Hepatocyte (in vitro differentiated cells): ENCODE results near the gene PTPRT. TPM values are rescaled to one million over a fixed set of nuclear protein-coding genes. Genes with fewer than 3 reads are reported as not detected.

ENCODE experiments used
- DNase-seq: peaks from one replicate; pipeline ENCODE4 v3.0.0-alpha.2; 2016; ENCODE audit warnings: low spot score
- H2AFZ ChIP-seq: fragments of 200-600 bp; sonication (generic); 2 replicates; pipeline ENCODE4 v1.6.0; 2016; ENCODE audit warnings: antibody characterized with exemption, mild to moderate bottlenecking
- H3K27ac ChIP-seq: fragments of 200-600 bp; sonication (generic); 2 replicates; pipeline ENCODE4 v1.5.1; 2016; ENCODE audit warnings: mild to moderate bottlenecking
- H3K27me3 ChIP-seq: fragments of 200-600 bp; sonication (generic); 2 replicates; pipeline ENCODE4 v1.6.1; 2016
- H3K36me3 ChIP-seq: fragments of 200-600 bp; sonication (generic); replicated peaks from 2 replicates; pipeline ENCODE4 v1.5.1; 2016; ENCODE audit warnings: low read depth; ENCODE audit not compliant: insufficient read depth
- H3K4me1 ChIP-seq: fragments of 200-600 bp; sonication (generic); 2 replicates; pipeline ENCODE4 v1.5.1; 2016; ENCODE audit warnings: mild to moderate bottlenecking, moderate library complexity; ENCODE audit not compliant: insufficient read depth
- H3K4me2 ChIP-seq: fragments of 200-600 bp; sonication (generic); 2 replicates; pipeline ENCODE4 v1.6.0; 2016
- H3K4me3 ChIP-seq: fragments of 200-600 bp; sonication (generic); 2 replicates; pipeline ENCODE4 v1.5.1; 2016; ENCODE audit warnings: mild to moderate bottlenecking
- H3K79me2 ChIP-seq: fragments of 200-600 bp; sonication (generic); 2 replicates; pipeline ENCODE4 v1.6.0; 2017; ENCODE audit warnings: mild to moderate bottlenecking
- H3K9me2 ChIP-seq: fragments of 200-600 bp; sonication (generic); replicated peaks from 2 replicates; pipeline ENCODE4 v1.6.0; 2017; ENCODE audit warnings: mild to moderate bottlenecking; ENCODE audit not compliant: insufficient read depth
- H3K9me3 ChIP-seq: fragments of 200-600 bp; sonication (generic); 2 replicates; pipeline ENCODE4 v1.5.1; 2016; ENCODE audit warnings: low read depth, mild to moderate bottlenecking
- H4K20me1 ChIP-seq: fragments of 200-600 bp; sonication (generic); 2 replicates; pipeline ENCODE4 v1.6.0; 2016; ENCODE audit warnings: mild to moderate bottlenecking; ENCODE audit not compliant: insufficient read depth, poor library complexity, severe bottlenecking
- EZH2 ChIP-seq: fragments of 200-600 bp; sonication (generic); IDR thresholded peaks from 2 replicates; pipeline ENCODE4 v1.6.1; 2016; ENCODE audit warnings: antibody characterized with exemption, mild to moderate bottlenecking, borderline replicate concordance
- EZH2phosphoT487 ChIP-seq: fragments of 200-600 bp; sonication (generic); IDR thresholded peaks from one replicate; pipeline ENCODE4 v1.6.1; 2018; ENCODE audit warnings: antibody characterized with exemption, mild to moderate bottlenecking, low read depth, moderate library complexity; ENCODE audit not compliant: unreplicated experiment, severe bottlenecking
- WGBS: methylation state at CpG from one replicate; pipeline ENCODE4 v1.1.6; 2016; ENCODE audit warnings: low lambda C conversion rate; ENCODE audit errors: missing lambda C conversion rate; 5-methylcytosine and 5-hydroxymethylcytosine counted together
- polyA plus RNA-seq: library from polyadenylated mRNA; unstranded; fragments of >200 nt; fragmentation: Nextera tagmentation; extraction: Ambion mirVana; gene quantifications from 2 replicates; pipeline ENCODE4 v1.2.1, GENCODE V29; 2016
- total RNA-seq: library from RNA; depleted of rRNA; stranded (reverse); fragments of >200 nt; gene quantifications from 2 replicates; pipeline ENCODE4 v1.2.3, GENCODE V29; 2014
- TF ChIP-seq, protein P1 (sequence below): fragments of 200-600 bp; sonication (generic); IDR thresholded peaks from 2 replicates; pipeline ENCODE4 v1.5.1; 2016; ENCODE audit warnings: antibody characterized with exemption, mild to moderate bottlenecking; ENCODE audit not compliant: poor library complexity

The PTPRT gene
- total and polyA plus RNA-seq, 2 experiments from 2014 or later = 0.47 to 0.83 TPM

DNA sequence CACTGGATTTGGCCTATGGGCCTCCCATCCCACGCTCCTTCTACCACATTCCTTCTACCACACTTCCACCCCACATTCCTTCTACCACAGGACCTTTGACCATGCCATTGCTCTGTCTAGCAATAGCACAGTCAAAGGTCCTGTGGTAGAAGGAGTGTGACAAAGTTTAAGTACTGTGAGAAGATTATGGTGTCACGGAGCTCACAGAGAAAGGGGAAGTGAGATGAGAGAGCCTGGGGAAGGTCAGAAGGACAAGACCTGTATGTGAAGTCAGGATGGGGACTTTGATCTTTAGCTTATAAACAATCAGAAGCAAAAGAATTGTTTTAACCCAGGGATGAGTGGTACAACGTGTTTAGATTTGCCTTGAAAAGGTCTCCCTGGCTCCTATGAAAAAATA, 1003.4 kb downstream of the PTPRT start:
- no peak overlapping the region for H2AFZ ChIP-seq
- no peaks in the 10 kb centered on the region for H3K27me3 ChIP-seq
- H3K4me2 ChIP-seq = no peak overlapping the region
- TF ChIP-seq EZH2phosphoT487 = no peak
- H4K20me1 ChIP-seq = no peaks in the 10 kb centered on the region
- H3K4me3 ChIP-seq = no peak overlapping the region
- DNase-seq = no peak
- no peaks in the 10 kb centered on the region for H3K4me1 ChIP-seq
- 58% methylated on average over 3 of the region's 3 CpGs for WGBS
- no peaks in the 10 kb centered on the region for H3K36me3 ChIP-seq
- H3K79me2 ChIP-seq = no peaks in the 10 kb centered on the region
- H3K9me2 ChIP-seq = no peaks in the 10 kb centered on the region
- no peaks in the 10 kb centered on the region for H3K9me3 ChIP-seq
- no peak overlapping the region for H3K27ac ChIP-seq

DNA sequence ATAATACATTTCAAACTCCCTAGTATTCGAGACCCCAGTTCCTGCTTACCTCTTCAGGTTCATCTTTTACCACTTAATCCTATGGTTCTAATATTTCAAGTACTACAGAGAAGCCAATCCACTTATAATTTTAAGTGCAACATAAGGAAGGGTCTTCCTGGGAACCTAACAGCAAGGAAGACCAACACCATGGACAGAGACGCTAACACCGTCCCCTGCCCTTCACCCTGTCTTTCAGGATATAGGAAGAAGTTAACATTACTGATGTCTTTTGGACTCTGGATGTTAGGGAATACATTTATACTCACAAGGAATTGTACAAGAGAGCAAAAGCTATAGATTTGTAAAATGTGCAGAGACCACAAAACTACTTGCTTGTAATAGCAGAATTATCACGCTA, 1006.6 kb downstream of the PTPRT start:
- no peaks in the 10 kb centered on the region for H3K4me1 ChIP-seq
- no peaks in the 10 kb centered on the region for H3K36me3 ChIP-seq
- 59% methylated on average over 4 of the region's 4 CpGs for WGBS
- H3K27ac ChIP-seq = no peak overlapping the region
- H2AFZ ChIP-seq = no peak overlapping the region
- H3K9me3 ChIP-seq = no peaks in the 10 kb centered on the region
- TF ChIP-seq, protein P1, sequence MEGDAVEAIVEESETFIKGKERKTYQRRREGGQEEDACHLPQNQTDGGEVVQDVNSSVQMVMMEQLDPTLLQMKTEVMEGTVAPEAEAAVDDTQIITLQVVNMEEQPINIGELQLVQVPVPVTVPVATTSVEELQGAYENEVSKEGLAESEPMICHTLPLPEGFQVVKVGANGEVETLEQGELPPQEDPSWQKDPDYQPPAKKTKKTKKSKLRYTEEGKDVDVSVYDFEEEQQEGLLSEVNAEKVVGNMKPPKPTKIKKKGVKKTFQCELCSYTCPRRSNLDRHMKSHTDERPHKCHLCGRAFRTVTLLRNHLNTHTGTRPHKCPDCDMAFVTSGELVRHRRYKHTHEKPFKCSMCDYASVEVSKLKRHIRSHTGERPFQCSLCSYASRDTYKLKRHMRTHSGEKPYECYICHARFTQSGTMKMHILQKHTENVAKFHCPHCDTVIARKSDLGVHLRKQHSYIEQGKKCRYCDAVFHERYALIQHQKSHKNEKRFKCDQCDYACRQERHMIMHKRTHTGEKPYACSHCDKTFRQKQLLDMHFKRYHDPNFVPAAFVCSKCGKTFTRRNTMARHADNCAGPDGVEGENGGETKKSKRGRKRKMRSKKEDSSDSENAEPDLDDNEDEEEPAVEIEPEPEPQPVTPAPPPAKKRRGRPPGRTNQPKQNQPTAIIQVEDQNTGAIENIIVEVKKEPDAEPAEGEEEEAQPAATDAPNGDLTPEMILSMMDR = no peak
- no peak for TF ChIP-seq EZH2phosphoT487
- H3K9me2 ChIP-seq = no peaks in the 10 kb centered on the region
- H3K4me3 ChIP-seq = no peak overlapping the region
- no peaks in the 10 kb centered on the region for H3K79me2 ChIP-seq
- DNase-seq = no peak
- no peak overlapping the region for H3K4me2 ChIP-seq
- H4K20me1 ChIP-seq = no peaks in the 10 kb centered on the region
- no peaks in the 10 kb centered on the region for H3K27me3 ChIP-seq

DNA sequence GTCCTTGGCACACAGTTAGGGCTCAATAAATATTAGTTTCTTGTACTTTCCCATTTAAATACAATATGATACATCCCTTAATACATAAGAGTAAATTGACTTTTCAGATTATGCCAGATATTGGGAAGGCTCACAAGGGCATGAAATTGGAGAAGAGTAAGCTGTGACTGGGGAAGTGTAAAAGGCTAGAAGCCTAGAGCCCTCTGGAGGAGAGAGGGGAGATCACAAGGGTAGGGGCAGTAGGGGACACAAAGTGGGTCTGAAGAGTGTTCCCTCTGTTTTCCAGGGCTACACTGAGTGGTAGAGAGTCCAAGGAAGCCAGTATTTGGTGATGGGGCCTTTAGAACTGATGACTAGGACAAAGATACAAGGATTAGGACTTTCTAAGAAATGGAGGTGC, 1008.6 kb downstream of the PTPRT start:
- no peak overlapping the region for H3K27ac ChIP-seq
- no peak for TF ChIP-seq EZH2
- TF ChIP-seq, protein P1 = no peak
- no peak for TF ChIP-seq EZH2phosphoT487
- H3K27me3 ChIP-seq = no peaks in the 10 kb centered on the region
- H3K36me3 ChIP-seq = no peaks in the 10 kb centered on the region
- no peaks in the 10 kb centered on the region for H4K20me1 ChIP-seq
- no peak overlapping the region for H3K4me2 ChIP-seq
- no peaks in the 10 kb centered on the region for H3K79me2 ChIP-seq
- no peaks in the 10 kb centered on the region for H3K4me1 ChIP-seq
- no peak overlapping the region for H3K4me3 ChIP-seq
- no peak overlapping the region for H2AFZ ChIP-seq
- no peak for DNase-seq
- no peaks in the 10 kb centered on the region for H3K9me2 ChIP-seq
- H3K9me3 ChIP-seq = no peaks in the 10 kb centered on the region

GRCh38 chr20:42179768-42180167, 1009.9 kb downstream of the PTPRT start:
- Histone ChIP-seq H2AFZ (no peak overlapping the region), H3K4me3 (no peak overlapping the region), H3K27ac (no peak overlapping the region), H3K4me2 (no peak overlapping the region), H3K9me3 (no peaks in the 10 kb centered on the region), H3K27me3 (no peaks in the 10 kb centered on the region), H3K79me2 (no peaks in the 10 kb centered on the region), H3K9me2 (no peaks in the 10 kb centered on the region), H4K20me1 (no peaks in the 10 kb centered on the region), H3K36me3 (no peaks in the 10 kb centered on the region), H3K4me1 (no peaks in the 10 kb centered on the region)
- peak; percentile 59 for DNase-seq
- WGBS = 22% methylated on average over 4 of the region's 4 CpGs
- TF ChIP-seq EZH2phosphoT487 = no peak
- TF ChIP-seq EZH2 = no peak
- TF ChIP-seq, protein P1 = no peak
